ENCODE measurements around the gene OR10H1. TPM values are rescaled to one million over a fixed set of nuclear protein-coding genes. Genes with fewer than 3 reads are reported as not detected.

Gene OR10H1, protein sequence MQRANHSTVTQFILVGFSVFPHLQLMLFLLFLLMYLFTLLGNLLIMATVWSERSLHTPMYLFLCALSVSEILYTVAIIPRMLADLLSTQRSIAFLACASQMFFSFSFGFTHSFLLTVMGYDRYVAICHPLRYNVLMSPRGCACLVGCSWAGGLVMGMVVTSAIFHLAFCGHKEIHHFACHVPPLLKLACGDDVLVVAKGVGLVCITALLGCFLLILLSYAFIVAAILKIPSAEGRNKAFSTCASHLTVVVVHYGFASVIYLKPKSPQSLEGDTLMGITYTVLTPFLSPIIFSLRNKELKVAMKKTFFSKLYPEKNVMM
- total RNA-seq, result not detected in 2 replicates

GRCh38 chr19:15815306-15815705 is at the start of gene OR10H1:
TSS of gene OR10H1 (minus strand) at chr19:15815664. CDS start at chr19:15808037, 7,627 bp downstream.
- Histone ChIP-seq H3K4me3 (ENCODE audit: low read depth, low read length) (no peak within 1 kb of the TSS), H3K36me3 (ENCODE audit: control insufficient read depth, insufficient read depth, low read length) (no peaks in the 10 kb centered on the region), H3K27me3 (ENCODE audit: control insufficient read depth, insufficient read depth, low read length) (no peaks in the 10 kb centered on the region)
- TF ChIP-seq, protein P1, sequence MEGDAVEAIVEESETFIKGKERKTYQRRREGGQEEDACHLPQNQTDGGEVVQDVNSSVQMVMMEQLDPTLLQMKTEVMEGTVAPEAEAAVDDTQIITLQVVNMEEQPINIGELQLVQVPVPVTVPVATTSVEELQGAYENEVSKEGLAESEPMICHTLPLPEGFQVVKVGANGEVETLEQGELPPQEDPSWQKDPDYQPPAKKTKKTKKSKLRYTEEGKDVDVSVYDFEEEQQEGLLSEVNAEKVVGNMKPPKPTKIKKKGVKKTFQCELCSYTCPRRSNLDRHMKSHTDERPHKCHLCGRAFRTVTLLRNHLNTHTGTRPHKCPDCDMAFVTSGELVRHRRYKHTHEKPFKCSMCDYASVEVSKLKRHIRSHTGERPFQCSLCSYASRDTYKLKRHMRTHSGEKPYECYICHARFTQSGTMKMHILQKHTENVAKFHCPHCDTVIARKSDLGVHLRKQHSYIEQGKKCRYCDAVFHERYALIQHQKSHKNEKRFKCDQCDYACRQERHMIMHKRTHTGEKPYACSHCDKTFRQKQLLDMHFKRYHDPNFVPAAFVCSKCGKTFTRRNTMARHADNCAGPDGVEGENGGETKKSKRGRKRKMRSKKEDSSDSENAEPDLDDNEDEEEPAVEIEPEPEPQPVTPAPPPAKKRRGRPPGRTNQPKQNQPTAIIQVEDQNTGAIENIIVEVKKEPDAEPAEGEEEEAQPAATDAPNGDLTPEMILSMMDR (IDR thresholded peaks at IDR 0.05; ENCODE audit: insufficient read depth, low read length, severe bottlenecking), result no peak
- peak; percentile 19 for DNase-seq (ENCODE audit: low read depth)
- no peak for FAIRE-seq

GRCh38 chr19:15864824-15865223 is 49.4 kb upstream of the OR10H1 start:
- Histone ChIP-seq H3K4me3 (ENCODE audit: low read depth, low read length) (no peak overlapping the region), H3K36me3 (ENCODE audit: control insufficient read depth, insufficient read depth, low read length) (no peaks in the 10 kb centered on the region), H3K27me3 (ENCODE audit: control insufficient read depth, insufficient read depth, low read length) (no peaks in the 10 kb centered on the region)
- TF ChIP-seq, protein P1 (IDR thresholded peaks at IDR 0.05; ENCODE audit: insufficient read depth, low read length, severe bottlenecking), result no peak
- FAIRE-seq (no peak), DNase-seq (ENCODE audit: low read depth) (no peak)

DNA sequence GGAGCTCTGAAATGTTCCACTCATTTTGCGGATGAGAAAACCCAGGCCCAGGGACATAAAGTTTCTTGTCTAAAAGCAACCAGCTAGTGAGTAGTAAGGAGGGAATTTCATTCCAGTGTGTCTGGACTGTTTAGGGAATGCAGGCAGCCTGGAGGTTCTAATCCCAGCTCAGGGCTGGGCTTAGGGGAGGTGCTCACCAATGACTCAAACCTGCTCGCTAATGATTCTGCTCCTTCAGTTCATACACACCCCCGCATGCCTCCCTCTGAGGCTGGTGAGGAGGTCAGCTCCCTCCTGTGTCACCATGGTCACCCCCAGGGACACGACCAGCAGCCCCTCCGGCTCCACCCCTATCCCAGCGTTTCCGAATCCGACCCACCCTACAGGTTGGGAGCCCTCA is 47.8 kb upstream of the OR10H1 start:
- H3K36me3 ChIP-seq (ENCODE audit: control insufficient read depth, insufficient read depth, low read length), result no peaks in the 10 kb centered on the region
- TF ChIP-seq, protein P1 (IDR thresholded peaks at IDR 0.05; ENCODE audit: insufficient read depth, low read length, severe bottlenecking), result no peak
- FAIRE-seq (no peak), DNase-seq (ENCODE audit: low read depth) (peak; percentile 32)
- no peaks in the 10 kb centered on the region for H3K27me3 ChIP-seq (ENCODE audit: control insufficient read depth, insufficient read depth, low read length)
- no peak overlapping the region for H3K4me3 ChIP-seq (ENCODE audit: low read depth, low read length)

DNA sequence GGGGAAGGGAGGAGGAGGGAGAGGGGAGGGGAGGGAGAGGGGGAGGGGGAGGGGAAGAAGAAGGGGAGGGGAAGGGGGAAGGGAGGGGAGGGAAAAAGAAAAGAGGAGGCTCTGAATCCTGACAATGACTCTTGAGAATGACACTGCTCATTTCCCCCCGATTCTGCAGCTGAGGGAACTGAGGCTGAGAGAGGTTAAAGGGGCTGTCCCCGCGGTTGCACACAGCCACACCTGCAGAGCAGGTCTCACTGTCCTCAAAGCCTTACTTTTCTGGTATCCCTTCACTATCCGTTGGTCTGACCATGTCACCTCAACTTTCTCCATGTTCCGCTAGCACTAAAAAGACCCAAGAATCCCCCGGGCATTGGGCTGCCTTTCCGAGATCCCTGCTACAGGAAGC is 47.0 kb upstream of the OR10H1 start:
- H3K4me3 ChIP-seq (ENCODE audit: low read depth, low read length), result no peak overlapping the region
- FAIRE-seq (no peak), DNase-seq (ENCODE audit: low read depth) (no peak)
- TF ChIP-seq, protein P1 (IDR thresholded peaks at IDR 0.05; ENCODE audit: insufficient read depth, low read length, severe bottlenecking), result no peak
- no peaks in the 10 kb centered on the region for H3K36me3 ChIP-seq (ENCODE audit: control insufficient read depth, insufficient read depth, low read length)
- H3K27me3 ChIP-seq (ENCODE audit: control insufficient read depth, insufficient read depth, low read length), result no peaks in the 10 kb centered on the region

- no peak for FAIRE-seq
- DNase-seq (ENCODE audit: low read depth), result no peak
- Histone ChIP-seq H3K36me3 (ENCODE audit: control insufficient read depth, insufficient read depth, low read length) (no peaks in the 10 kb centered on the region), H3K4me3 (ENCODE audit: low read depth, low read length) (no peak overlapping the region), H3K27me3 (ENCODE audit: control insufficient read depth, insufficient read depth, low read length) (no peaks in the 10 kb centered on the region)
- TF ChIP-seq, protein P1 (IDR thresholded peaks at IDR 0.05; ENCODE audit: insufficient read depth, low read length, severe bottlenecking), result no peak
These were observed 45.1 kb upstream of the OR10H1 start for GRCh38 chr19:15860522-15860921.

GRCh38 chr19:15859187-15859586 is 43.7 kb upstream of the OR10H1 start:
- TF ChIP-seq, protein P1 (IDR thresholded peaks at IDR 0.05; ENCODE audit: insufficient read depth, low read length, severe bottlenecking), result no peak
- DNase-seq (ENCODE audit: low read depth), result no peak
- Histone ChIP-seq H3K36me3 (ENCODE audit: control insufficient read depth, insufficient read depth, low read length) (no peaks in the 10 kb centered on the region), H3K4me3 (ENCODE audit: low read depth, low read length) (no peak overlapping the region), H3K27me3 (ENCODE audit: control insufficient read depth, insufficient read depth, low read length) (no peaks in the 10 kb centered on the region)
- no peak for FAIRE-seq

All from bronchial epithelial cell (primary cell).